HTR-8/SVneo (cell line): ENCODE results near the gene KCNQ2.

ENCODE experiments used
- DNase-seq: peaks from one replicate; pipeline ENCODE4 v3.0.0; 2011; ENCODE audit warnings: low spot score, mixed read lengths; ENCODE audit not compliant: insufficient read length
- FAIRE-seq: peaks from 2 replicates; lab custom pipeline; 2011; peaks lifted over from hg19 to GRCh38; lab: Jason Lieb, UNC

KCNQ2 gene

GRCh38 chr20:63422653-63423052 is 49.8 kb downstream of the KCNQ2 start:
- no peak for FAIRE-seq
- no peak for DNase-seq

DNA sequence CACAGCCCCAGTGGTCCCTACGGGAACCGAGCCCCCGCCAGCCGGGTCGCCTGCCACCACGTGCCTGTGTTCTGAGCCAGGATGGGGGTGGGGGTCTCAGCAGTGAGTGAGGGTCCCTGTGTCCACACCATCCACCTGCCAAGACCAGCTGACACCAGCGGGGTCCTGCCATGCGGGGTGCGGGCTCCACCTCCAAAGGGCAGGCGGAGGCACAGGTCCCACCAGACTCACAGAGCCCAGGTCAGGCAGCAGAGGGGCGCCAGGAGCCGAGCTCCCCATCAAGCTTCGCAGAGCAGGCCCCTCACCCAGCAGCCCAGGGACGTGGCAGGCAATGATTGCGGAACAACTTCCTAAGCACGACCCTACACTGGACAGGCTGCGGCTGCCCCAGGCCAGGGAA is 50.5 kb downstream of the KCNQ2 start:
- FAIRE-seq (no peak), DNase-seq (no peak)

- FAIRE-seq = peak; percentile 9
- no peak for DNase-seq
Measured at GRCh38 chr20:63421094-63421692, 51.3 kb downstream of the KCNQ2 start.

GRCh38 chr20:63420359-63421093 is 51.9 kb downstream of the KCNQ2 start:
- DNase-seq (no peak), FAIRE-seq (no peak)

GRCh38 chr20:63419299-63419698 is 53.2 kb downstream of the KCNQ2 start:
- DNase-seq (no peak), FAIRE-seq (no peak)

GRCh38 chr20:63418617-63419016 is 53.8 kb downstream of the KCNQ2 start:
- no peak for FAIRE-seq
- DNase-seq = no peak

GRCh38 chr20:63417738-63418120 is 54.7 kb downstream of the KCNQ2 start:
- FAIRE-seq (no peak), DNase-seq (no peak)

DNA sequence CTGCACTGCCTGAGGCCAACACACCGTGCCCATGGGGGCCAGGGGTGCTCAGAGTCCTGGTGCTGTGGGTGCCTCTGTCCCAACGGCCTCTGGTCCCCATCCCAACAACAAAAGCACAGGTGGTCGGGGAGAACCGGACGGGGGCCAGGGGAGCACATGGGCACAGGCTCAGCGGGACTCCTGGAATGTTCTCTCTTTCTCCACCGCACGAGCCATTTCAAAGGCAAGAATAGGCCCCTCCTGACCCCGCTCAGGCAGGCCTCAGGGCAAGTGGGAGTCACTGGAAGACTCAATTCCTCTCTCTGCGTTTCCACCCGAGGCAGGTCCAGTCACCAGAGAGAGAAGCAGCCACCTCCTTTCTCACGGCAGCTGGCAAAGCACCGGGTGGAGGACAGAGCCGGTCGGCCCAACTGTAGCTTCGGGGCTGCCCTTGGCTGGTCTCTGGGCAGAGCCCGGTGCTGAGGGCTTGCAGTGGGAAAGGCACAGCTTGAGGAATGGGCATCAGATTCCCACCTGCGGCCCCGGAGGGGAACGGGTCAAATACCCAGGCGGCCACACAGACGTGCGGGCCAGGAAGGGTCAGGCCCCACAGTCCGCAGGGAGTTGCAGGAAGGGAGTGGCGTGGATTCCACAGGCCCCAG is 55.2 kb downstream of the KCNQ2 start:
- FAIRE-seq = no peak
- no peak for DNase-seq

DNA sequence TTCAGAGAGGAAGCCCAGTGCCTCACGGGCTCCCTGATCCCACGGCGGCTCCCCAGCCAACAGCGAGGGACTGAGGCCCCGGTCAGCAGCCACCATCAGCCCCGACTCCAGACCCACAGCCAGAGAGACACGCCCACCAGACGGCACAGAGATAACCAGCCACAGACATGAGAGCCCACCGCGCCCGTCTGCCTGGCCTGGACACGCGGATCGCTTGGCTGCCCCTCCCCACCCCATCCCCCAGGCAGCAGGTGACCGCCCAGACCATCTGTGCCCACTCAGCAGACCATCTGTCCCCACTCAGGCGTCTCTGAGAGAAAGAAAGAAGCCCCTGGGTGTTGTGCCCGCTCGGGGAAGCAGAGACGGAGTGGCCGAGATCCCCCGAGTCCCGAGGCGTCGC is 55.8 kb downstream of the KCNQ2 start:
- DNase-seq (no peak), FAIRE-seq (no peak)

DNA sequence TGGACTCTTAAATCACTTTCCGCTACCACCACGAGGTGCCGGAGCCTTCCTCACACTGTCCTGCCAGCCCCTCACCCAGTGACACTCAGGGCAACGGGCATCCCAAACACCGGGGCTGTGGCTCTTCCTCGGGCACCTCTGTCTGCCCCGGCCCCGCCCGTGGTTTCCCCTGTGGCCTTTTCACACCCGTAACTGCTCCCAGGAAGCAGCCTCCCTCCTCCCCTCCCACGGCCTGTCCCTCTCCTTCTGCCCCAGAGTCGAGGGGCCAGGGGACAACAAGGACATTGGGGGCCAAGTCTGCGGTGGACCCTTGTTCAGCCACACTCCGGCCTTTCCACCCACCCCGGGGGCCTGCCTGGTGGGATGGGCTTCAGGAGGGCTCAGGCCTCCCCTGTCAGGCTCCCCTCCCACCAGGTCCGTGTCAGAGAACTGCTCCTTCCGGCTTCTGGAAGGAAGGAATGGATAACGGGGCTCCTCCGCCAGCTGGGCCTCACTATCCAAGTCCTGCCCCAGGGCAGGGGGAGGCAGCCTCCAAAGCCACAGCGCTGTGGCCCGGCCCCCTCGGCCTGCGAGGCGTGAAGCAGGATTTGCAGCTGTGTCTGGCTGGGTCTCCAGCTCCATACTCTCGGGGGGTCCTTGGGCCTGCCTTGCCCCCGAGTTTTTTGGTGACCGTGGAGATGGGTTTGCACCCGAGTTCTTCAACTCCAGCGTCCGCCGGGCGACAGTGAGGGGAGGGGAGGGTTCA is 56.6 kb downstream of the KCNQ2 start:
- no peak for DNase-seq
- FAIRE-seq = peak; percentile 9

DNA sequence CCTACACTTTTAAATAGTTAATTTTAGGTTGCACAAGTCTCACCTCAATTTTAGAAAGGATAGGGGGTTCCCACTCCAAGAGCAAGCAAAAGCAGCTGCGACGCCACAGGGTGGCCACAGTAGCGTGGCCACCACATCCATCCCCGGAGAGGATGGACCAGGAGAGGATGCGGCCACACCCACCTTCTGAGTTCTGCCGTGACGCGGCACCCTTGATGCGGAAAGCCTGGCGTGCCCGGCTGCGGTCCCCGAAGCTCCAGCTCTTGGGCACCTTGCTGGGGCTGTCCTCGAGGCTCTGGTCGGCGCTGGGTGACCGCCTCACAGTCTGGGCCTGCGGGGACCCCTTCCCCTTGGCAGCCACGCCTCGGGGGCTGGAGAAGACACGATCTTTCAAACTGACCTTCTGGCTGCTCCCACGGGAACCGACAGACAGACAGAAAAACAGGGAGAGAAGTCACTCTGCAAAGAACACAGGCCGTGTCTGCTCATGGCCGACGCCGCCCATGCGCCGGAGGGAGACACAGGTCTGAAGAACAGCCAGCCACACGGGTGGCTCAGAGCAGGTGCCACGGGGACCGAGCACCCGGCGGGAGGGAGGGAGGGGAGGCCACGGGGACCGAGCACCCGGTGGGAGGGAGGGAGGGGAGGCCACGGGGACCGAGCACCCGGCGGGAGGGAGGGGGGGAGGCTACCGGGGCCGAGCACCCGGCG is 57.6 kb downstream of the KCNQ2 start:
- FAIRE-seq = no peak
- no peak for DNase-seq

DNA sequence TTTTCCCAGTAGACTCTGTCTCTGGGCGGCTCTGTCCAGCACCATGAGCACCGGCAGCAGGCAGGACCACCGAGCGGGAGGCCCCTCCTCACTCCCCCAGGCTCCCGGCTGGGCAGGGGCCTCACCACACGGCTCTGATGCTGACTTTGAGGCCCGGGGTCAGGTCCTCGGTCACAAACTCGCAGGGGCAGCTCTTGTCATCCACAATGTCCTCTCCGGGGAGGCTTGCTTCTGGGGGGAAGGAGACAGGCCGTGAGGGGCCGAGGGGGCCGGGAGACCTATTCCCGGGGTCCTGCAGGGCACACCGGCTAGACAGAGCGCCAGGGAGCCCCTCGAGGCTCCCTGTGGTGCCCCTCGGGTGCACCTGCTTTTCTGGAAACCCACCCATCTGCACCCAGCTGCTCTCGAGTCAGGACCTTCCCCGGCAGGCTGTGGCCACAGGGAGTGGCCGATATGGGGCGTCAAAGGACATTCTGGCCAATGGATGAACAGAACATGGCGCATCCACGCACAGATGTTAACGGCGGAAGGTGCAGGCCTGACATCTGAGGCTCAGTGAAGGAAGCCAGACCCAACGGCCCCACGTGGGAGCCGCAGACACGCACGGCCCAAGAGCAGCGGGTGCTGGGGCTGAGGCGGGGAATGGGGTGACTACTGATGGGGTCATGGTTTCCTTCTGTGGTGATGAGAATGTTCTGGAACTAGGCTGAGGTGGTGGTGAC is 58.3 kb downstream of the KCNQ2 start:
- peak; percentile 62 for FAIRE-seq
- DNase-seq = no peak

- FAIRE-seq (no peak), DNase-seq (no peak)
Measured at GRCh38 chr20:63413323-63413722, 59.1 kb downstream of the KCNQ2 start.

GRCh38 chr20:63412889-63413288 is 59.6 kb downstream of the KCNQ2 start:
- no peak for DNase-seq
- FAIRE-seq = peak; percentile 92

DNA sequence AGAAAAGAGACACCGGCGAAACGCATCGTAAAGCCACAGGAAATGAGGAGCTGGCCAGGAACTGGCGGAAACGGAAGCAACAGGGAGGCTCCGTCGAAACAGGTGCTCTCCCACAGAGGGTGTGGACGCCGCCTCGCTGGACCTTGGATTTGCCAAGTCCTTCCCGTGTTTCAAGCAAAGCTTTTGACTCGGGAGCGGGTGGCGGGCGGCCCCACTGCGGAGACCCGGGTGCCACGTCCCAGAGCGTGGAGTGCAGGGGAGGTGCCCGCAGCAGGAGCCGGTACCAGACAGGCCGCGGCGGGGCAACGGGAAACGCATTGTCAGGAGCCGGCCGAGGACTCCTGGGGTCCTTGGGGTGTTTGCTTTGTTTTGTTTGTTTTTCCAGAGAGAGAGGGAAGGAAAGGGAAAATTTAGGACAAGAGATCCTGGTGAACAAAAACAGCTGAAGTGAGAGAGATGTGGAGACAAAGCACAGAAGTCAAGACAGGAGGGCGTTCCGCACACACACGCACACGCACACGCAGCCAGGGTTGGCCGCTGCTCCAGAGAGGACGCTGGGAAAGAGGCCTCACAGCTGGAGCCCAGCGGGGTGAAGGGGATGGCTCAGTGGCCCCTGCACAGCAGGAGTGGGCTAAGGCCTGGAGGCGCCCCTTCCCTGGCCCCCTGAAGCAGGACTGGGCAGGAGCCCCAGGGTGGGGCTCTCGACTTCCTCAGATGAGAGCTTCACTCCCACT is 60.4 kb downstream of the KCNQ2 start:
- no peak for FAIRE-seq

DNA sequence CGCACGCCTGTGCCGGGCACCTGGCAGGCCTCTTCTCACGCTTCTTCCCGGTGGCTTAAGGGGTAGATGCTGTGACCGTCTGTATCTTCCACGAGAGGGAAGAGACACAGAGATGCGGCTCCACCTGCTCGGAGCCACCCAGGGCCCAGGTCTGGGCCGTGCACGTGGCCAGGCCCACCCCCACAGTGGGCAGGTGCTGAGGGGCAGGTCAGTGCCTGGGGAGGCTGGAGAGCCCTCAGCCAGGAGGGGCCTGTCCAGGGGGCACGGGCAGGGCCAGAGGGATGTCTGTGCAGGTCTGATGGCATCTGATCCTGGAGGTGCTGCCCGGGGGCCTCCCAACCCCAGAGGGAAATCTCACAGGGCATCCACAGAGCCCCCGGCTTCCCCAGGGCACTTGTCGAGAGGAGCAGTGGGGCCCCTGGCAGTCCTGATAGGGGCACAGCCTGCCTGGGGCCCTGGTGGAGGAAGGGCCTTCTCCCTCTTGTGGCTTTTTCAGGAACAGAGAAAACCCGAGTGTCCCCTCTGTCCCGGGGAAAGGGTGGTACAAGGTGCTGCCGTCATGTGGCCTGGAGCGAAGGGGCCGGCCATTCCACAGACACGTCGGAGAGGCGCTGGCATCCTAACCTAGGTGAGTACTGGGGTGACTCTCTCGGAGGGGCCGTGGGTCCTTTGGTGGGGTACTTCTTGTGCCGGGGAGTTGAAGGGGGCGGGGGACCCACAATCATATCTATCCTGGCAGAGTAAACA is 61.1 kb downstream of the KCNQ2 start:
- FAIRE-seq (no peak), DNase-seq (no peak)

More for the DNA sequence above, 60.4 kb downstream of the KCNQ2 start:
- DNase-seq = no peak

- no peak for FAIRE-seq
Measured at GRCh38 chr20:63409834-63410435, 62.5 kb downstream of the KCNQ2 start.

More at GRCh38 chr20:63409834-63410435, 62.5 kb downstream of the KCNQ2 start:
- no peak for DNase-seq
